Stimulated activated CD4-positive, alpha-beta T cell treated with anti-CD3 and anti-CD28 coated beads, Interleukin-4, amount 100 ng/mL, for 24 hours (primary cell): ENCODE data around the gene RBCK1.
"Not testable (repeated sequence)": the region's sequence is repeated elsewhere in the genome, so short reads cannot be mapped to it uniquely, and the experiment has no call there.

ENCODE experiments used
- DNase-seq: peaks from one replicate; pipeline ENCODE4 v3.0.0-alpha.2; 2020

RBCK1 gene

GRCh38 chr20:476561-477249 lies 68.6 kb downstream of the RBCK1 start:
- DNase-seq, result not testable (repeated sequence)

GRCh38 chr20:478010-478948 lies 70.2 kb downstream of the RBCK1 start:
- DNase-seq, result no peak

- peak; percentile 51 for DNase-seq
Observed at GRCh38 chr20:478949-479429, 70.9 kb downstream of the RBCK1 start.

- DNase-seq, result no peak
Observed at GRCh38 chr20:479487-479886, 71.4 kb downstream of the RBCK1 start.

- DNase-seq, result no peak
Observed at GRCh38 chr20:480044-480443, 71.9 kb downstream of the RBCK1 start.

DNA sequence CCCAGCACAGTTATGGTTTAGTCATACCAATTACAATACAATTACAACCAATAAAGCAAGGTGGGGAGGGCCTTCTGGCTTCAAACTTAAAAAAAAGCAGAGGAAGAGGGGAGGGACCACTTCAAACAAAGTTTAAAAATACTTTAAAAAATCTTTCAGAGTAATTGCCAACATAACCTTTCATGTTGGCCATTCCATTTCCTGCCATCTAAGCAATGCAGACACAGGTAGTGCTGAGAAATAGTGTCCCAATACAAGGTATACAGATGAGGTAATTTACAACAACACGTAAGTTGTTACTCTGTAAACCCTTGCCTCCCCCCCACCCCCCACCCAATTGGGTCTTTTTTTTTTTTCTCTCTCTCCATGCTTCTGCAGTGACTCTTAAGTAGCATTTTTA lies 73.1 kb downstream of the RBCK1 start:
- no peak for DNase-seq
